ENCODE results near the gene RNU6-8. TPM values are rescaled to one million over a fixed set of nuclear protein-coding genes. Genes with fewer than 3 reads are reported as not detected.

The RNU6-8 gene
- total RNA-seq, 6 donors from 2014 or later: not detected

DNA sequence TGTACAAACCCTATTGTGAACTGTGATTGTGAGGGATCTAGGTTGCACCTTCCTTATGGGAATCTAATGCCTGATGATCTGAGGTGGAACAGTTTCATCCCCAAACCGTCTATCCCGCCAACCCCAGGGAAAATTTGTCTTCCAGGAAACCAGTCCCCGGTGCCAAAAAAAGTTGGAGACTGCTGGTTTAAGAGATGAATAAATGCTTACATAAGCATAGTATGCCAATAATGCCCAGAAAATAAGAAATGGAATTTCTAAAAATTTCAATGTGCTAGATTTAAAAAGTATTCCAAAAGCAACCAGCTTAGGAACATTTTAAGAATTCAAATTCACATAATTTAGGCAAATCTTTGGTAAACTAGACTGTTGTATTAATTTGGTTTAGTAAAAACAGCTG lies 5.4 kb upstream of the RNU6-8 start:
- DNase-seq (no peak), ATAC-seq (ENCODE audit: low FRiP score in 2 of 2) (no peak)
- WGBS, 2 donors: 73 to 94% methylated on average over 3 of the region's 3 CpGs
- no peaks in the 10 kb centered on the region for H3K9me3 ChIP-seq
- H3K4me3 ChIP-seq: no peak overlapping the region
- no peak for TF ChIP-seq POLR2A (IDR thresholded peaks at IDR 0.05)
- no peaks in the 10 kb centered on the region for H3K27me3 ChIP-seq
- H3K36me3 ChIP-seq: no peaks in the 10 kb centered on the region
- no peak overlapping the region for H3K27ac ChIP-seq
- peaks cover 0 to 8% (median 3%) of the 10 kb centered on the region in 4 donors for H3K4me1 ChIP-seq

- ATAC-seq (ENCODE audit: low FRiP score in 2 of 2) (no peak), DNase-seq (no peak)
- 64 to 77% methylated on average over 2 of the region's 2 CpGs for WGBS, 2 donors
- TF ChIP-seq POLR2A (IDR thresholded peaks at IDR 0.05): no peak
- no peak for TF ChIP-seq CTCF (IDR thresholded peaks at IDR 0.05)
- no peak for TF ChIP-seq POLR2AphosphoS5 (IDR thresholded peaks at IDR 0.05)
- TF ChIP-seq EP300 (IDR thresholded peaks at IDR 0.05): no peak
- Histone ChIP-seq H3K36me3 (no peaks in the 10 kb centered on the region), H3K9me3 (no peaks in the 10 kb centered on the region), H3K27me3 (no peaks in the 10 kb centered on the region), H3K4me3 (no peak overlapping the region), H3K27ac (no peak overlapping the region), H3K4me1 (peaks cover 6 to 23% (median 8%) of the 10 kb centered on the region in 4 donors)
Measured at GRCh38 chr14:32206552-32206951, 3.5 kb upstream of the RNU6-8 start.

- Histone ChIP-seq H3K4me3 (no peak overlapping the region), H3K9me3 (no peaks in the 10 kb centered on the region), H3K27ac (no peak overlapping the region), H3K4me1 (peaks cover 6 to 26% (median 8%) of the 10 kb centered on the region in 4 donors), H3K27me3 (no peaks in the 10 kb centered on the region), H3K36me3 (no peaks in the 10 kb centered on the region)
- 70 to 75% methylated on average over 4 of the region's 4 CpGs for WGBS, 2 donors
- DNase-seq (no peak), ATAC-seq (ENCODE audit: low FRiP score in 2 of 2) (no peak)
- TF ChIP-seq POLR2AphosphoS5 (IDR thresholded peaks at IDR 0.05) (no peak), POLR2A (IDR thresholded peaks at IDR 0.05) (no peak), CTCF (IDR thresholded peaks at IDR 0.05) (no peak), EP300 (IDR thresholded peaks at IDR 0.05) (no peak)
Measured at GRCh38 chr14:32205984-32206383, 2.9 kb upstream of the RNU6-8 start.

DNA sequence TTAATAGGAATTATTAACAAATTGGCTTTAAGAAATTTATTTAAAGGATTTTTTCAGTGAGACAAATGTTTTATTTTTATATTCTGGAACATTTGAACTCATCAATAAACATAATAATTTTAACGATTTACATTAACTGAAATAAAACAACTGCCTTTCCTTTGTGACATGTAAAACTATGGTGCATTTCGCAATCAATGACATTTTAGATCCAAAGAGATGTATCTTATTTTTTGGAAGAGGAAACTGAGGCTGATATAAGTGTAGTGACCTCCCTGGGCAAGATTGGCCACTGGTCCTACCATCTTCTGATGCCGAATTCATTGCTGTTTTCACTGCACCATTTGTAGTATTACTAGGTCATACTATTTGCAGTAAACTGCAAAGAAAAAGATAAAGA lies 2.5 kb upstream of the RNU6-8 start:
- Histone ChIP-seq H3K9me3 (no peaks in the 10 kb centered on the region), H3K36me3 (no peaks in the 10 kb centered on the region), H3K4me1 (peaks cover 6 to 30% (median 10%) of the 10 kb centered on the region in 4 donors), H3K27ac (no peak overlapping the region), H3K4me3 (no peak overlapping the region), H3K27me3 (no peaks in the 10 kb centered on the region)
- DNase-seq: no peak
- TF ChIP-seq EP300 (IDR thresholded peaks at IDR 0.05) (no peak), CTCF (IDR thresholded peaks at IDR 0.05) (no peak), POLR2AphosphoS5 (IDR thresholded peaks at IDR 0.05) (no peak), POLR2A (IDR thresholded peaks at IDR 0.05) (no peak)
- ATAC-seq (ENCODE audit: low FRiP score in 2 of 2): no peak
- WGBS, 2 donors: 90 to 95% methylated on average over 3 of the region's 3 CpGs

DNA sequence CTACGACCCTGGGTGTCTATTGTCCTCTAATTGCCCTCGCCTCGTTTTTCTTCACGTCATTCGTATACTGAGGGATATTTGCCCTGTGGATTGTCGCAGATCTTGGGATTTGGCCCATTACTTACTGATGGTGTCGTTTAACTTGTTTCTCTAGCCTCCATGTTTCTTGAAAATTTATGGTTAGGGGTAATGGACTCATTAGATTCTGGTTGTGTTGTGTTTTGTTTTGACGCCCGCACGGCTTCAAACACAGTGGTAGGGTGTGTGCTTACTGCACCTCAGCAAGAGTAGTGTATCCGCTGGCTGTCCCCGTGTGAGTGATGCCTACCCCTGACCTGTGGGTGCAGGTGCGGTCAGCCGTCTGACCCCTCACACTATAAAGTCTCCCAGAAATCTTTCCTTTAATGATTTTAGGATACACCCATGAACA lies 874 bp upstream of the RNU6-8 start:
- H3K36me3 ChIP-seq: no peaks in the 10 kb centered on the region
- peak in 1 of 4 donors; percentile 3 for TF ChIP-seq POLR2A (IDR thresholded peaks at IDR 0.05)
- TF ChIP-seq POLR2AphosphoS5 (IDR thresholded peaks at IDR 0.05): no peak
- TF ChIP-seq CTCF (IDR thresholded peaks at IDR 0.05): no peak
- DNase-seq (peak in 1 of 2 donors; percentile 29), ATAC-seq (ENCODE audit: low FRiP score in 2 of 2) (no peak)
- 3 to 5% methylated on average over 13 to 14 of the region's 14 CpGs for WGBS, 2 donors
- peaks cover 6 to 31% (median 10%) of the 10 kb centered on the region in 4 donors for H3K4me1 ChIP-seq
- H3K9me3 ChIP-seq: no peaks in the 10 kb centered on the region
- H3K4me3 ChIP-seq: peak overlapping the region; percentile 48 to 87 (median 68)
- peak overlapping the region; percentile 87 to 92 (median 88) for H3K27ac ChIP-seq
- no peaks in the 10 kb centered on the region for H3K27me3 ChIP-seq
